ENCODE data around the gene PTX4. TPM values are rescaled to one million over a fixed set of nuclear protein-coding genes. Genes with fewer than 3 reads are reported as not detected.

The PTX4 gene
- total RNA-seq, 1 donor from 2014 or later: not detected

DNA sequence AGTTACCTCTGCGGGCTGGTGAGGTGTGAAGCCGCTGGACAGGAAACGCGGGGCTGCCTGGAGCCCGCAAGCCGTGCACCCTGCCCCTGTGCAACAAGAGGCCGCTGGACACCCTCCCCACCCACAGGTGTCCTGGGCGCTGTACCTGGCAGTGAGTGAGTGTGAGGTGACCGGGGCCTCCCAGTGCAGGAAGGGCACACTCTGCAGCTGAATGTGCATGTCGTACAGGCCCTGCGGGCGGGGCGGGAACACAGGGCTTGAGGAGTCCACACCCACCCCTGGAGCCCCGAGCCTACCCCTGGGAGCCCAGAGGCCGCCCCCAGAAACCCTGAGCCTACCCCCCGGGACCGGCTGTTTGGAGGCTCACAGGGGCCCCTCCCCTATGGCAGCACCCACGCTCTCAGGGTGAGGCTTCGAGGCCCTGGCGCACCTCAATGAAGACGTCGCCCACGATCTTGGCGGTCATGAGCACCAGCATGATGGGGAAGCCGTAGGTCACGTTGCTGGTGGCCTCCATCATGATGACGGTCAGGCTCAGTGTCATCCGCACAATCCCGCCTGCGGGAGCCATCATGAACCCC lies 40.1 kb downstream of the PTX4 start:
- H3K27ac Mint-ChIP-seq: no peak overlapping the region
- no peaks in the 10 kb centered on the region for H3K27me3 Mint-ChIP-seq
- no peak overlapping the region for H3K4me3 Mint-ChIP-seq (ENCODE audit: low read depth)
- H3K9me3 Mint-ChIP-seq (ENCODE audit: low read depth): no peaks in the 10 kb centered on the region
- no peaks in the 10 kb centered on the region for H3K4me1 Mint-ChIP-seq (ENCODE audit: low read depth)
- no peak for DNase-seq (ENCODE audit: low spot score, unreplicated experiment)
- peaks cover 2% of the 10 kb centered on the region for H3K36me3 Mint-ChIP-seq (ENCODE audit: insufficient read depth)
- TF ChIP-seq, protein P1, sequence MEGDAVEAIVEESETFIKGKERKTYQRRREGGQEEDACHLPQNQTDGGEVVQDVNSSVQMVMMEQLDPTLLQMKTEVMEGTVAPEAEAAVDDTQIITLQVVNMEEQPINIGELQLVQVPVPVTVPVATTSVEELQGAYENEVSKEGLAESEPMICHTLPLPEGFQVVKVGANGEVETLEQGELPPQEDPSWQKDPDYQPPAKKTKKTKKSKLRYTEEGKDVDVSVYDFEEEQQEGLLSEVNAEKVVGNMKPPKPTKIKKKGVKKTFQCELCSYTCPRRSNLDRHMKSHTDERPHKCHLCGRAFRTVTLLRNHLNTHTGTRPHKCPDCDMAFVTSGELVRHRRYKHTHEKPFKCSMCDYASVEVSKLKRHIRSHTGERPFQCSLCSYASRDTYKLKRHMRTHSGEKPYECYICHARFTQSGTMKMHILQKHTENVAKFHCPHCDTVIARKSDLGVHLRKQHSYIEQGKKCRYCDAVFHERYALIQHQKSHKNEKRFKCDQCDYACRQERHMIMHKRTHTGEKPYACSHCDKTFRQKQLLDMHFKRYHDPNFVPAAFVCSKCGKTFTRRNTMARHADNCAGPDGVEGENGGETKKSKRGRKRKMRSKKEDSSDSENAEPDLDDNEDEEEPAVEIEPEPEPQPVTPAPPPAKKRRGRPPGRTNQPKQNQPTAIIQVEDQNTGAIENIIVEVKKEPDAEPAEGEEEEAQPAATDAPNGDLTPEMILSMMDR (IDR thresholded peaks at IDR 0.05; ENCODE audit: unreplicated experiment): no peak

DNA sequence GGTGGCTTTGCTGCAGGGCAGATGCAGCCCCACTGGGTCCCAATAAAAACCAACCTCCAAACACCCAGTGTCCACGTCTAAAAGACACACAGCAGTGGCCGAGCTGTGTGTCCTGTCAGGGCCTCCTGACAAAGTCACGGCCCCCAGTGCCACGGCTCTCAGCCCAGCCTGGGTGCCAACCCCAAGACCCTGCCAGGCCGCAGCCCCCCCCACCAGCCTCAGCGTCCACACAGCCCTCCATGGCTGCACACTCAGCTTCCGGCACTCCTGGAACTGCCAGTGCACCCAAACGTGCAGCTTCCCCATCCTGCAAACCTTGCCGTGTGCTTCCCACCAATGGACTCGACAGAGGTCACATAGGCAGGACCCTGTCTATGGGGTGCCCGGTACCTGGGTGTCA lies 40.8 kb downstream of the PTX4 start:
- Mint-ChIP-seq H3K36me3 (ENCODE audit: insufficient read depth) (peaks cover 2% of the 10 kb centered on the region), H3K27ac (no peak overlapping the region), H3K9me3 (ENCODE audit: low read depth) (no peaks in the 10 kb centered on the region), H3K4me3 (ENCODE audit: low read depth) (no peak overlapping the region), H3K4me1 (ENCODE audit: low read depth) (no peaks in the 10 kb centered on the region), H3K27me3 (no peaks in the 10 kb centered on the region)
- no peak for DNase-seq (ENCODE audit: low spot score, unreplicated experiment)
- TF ChIP-seq, protein P1 (IDR thresholded peaks at IDR 0.05; ENCODE audit: unreplicated experiment): no peak

- Mint-ChIP-seq H3K9me3 (ENCODE audit: low read depth) (no peaks in the 10 kb centered on the region), H3K4me3 (ENCODE audit: low read depth) (no peak overlapping the region), H3K36me3 (ENCODE audit: insufficient read depth) (peaks cover 2% of the 10 kb centered on the region), H3K4me1 (ENCODE audit: low read depth) (no peaks in the 10 kb centered on the region), H3K27me3 (no peaks in the 10 kb centered on the region), H3K27ac (no peak overlapping the region)
- TF ChIP-seq, protein P1 (IDR thresholded peaks at IDR 0.05; ENCODE audit: unreplicated experiment): no peak
- DNase-seq (ENCODE audit: low spot score, unreplicated experiment): no peak
These were observed 42.3 kb downstream of the PTX4 start for GRCh38 chr16:1446296-1447080.

DNA sequence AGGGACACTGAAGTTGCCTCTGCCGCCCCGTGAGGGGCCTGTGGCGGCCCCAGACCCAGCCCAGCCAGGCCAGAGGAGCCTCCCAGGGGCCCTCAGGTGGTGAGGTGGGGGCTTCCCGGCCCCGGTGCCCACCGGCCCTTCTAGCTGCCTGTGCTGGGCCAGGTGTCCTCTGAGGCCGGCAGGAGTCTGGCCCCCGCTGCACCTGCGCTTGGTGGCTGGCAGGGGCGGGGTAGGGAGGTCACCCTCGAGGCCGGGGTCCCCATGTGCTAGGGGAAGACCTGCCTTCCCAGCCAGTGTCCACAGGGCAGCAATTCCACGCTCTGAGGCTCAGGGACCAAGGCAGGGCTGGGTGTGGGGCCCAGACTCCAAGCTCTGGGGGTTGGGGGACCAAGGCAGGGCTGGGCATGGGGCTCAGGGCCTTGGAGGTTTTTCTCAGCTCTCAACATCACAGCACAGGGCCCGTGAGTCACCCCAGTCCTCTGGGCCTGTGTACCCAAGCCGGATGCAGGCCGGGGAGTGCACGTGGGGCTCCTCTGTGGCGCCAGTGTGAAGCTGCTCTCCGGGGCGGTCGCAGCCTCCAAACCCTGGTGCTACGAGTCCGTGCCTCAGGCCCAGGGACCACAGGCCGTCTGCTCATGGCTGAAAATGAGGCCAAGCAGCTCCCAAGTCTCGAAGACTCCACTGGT lies 43.1 kb downstream of the PTX4 start:
- Mint-ChIP-seq H3K9me3 (ENCODE audit: low read depth) (no peaks in the 10 kb centered on the region), H3K4me1 (ENCODE audit: low read depth) (no peaks in the 10 kb centered on the region), H3K27ac (no peak overlapping the region), H3K36me3 (ENCODE audit: insufficient read depth) (no peaks in the 10 kb centered on the region), H3K4me3 (ENCODE audit: low read depth) (no peak overlapping the region), H3K27me3 (no peaks in the 10 kb centered on the region)
- DNase-seq (ENCODE audit: low spot score, unreplicated experiment): no peak
- TF ChIP-seq, protein P1 (IDR thresholded peaks at IDR 0.05; ENCODE audit: unreplicated experiment): no peak

GRCh38 chr16:1444730-1445517 lies 43.8 kb downstream of the PTX4 start:
- Mint-ChIP-seq H3K27me3 (no peaks in the 10 kb centered on the region), H3K27ac (no peak overlapping the region), H3K9me3 (ENCODE audit: low read depth) (no peaks in the 10 kb centered on the region), H3K4me3 (ENCODE audit: low read depth) (no peak overlapping the region), H3K4me1 (ENCODE audit: low read depth) (no peaks in the 10 kb centered on the region), H3K36me3 (ENCODE audit: insufficient read depth) (no peaks in the 10 kb centered on the region)
- TF ChIP-seq, protein P1 (IDR thresholded peaks at IDR 0.05; ENCODE audit: unreplicated experiment): no peak
- DNase-seq (ENCODE audit: low spot score, unreplicated experiment): no peak

All from progenitor cell of endocrine pancreas (in vitro differentiated cells).